ENCODE data around the gene ZSCAN18.

GRCh38 chr19:58045411-58046050 lies 52.5 kb downstream of the ZSCAN18 start:
- no peak for TF ChIP-seq CTCF (IDR thresholded peaks at IDR 0.05; ENCODE audit: insufficient read depth, low read length)
- TF ChIP-seq, protein P1, sequence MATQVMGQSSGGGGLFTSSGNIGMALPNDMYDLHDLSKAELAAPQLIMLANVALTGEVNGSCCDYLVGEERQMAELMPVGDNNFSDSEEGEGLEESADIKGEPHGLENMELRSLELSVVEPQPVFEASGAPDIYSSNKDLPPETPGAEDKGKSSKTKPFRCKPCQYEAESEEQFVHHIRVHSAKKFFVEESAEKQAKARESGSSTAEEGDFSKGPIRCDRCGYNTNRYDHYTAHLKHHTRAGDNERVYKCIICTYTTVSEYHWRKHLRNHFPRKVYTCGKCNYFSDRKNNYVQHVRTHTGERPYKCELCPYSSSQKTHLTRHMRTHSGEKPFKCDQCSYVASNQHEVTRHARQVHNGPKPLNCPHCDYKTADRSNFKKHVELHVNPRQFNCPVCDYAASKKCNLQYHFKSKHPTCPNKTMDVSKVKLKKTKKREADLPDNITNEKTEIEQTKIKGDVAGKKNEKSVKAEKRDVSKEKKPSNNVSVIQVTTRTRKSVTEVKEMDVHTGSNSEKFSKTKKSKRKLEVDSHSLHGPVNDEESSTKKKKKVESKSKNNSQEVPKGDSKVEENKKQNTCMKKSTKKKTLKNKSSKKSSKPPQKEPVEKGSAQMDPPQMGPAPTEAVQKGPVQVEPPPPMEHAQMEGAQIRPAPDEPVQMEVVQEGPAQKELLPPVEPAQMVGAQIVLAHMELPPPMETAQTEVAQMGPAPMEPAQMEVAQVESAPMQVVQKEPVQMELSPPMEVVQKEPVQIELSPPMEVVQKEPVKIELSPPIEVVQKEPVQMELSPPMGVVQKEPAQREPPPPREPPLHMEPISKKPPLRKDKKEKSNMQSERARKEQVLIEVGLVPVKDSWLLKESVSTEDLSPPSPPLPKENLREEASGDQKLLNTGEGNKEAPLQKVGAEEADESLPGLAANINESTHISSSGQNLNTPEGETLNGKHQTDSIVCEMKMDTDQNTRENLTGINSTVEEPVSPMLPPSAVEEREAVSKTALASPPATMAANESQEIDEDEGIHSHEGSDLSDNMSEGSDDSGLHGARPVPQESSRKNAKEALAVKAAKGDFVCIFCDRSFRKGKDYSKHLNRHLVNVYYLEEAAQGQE (IDR thresholded peaks at IDR 0.05; ENCODE audit: insufficient replicate concordance, low read depth): no peak
- no peak for TF ChIP-seq GABPA (IDR thresholded peaks at IDR 0.05; ENCODE audit: low read depth)
- TF ChIP-seq SPI1 (IDR thresholded peaks at IDR 0.05; ENCODE audit: borderline replicate concordance, low read depth): no peak
